22Rv1 (cell line): ENCODE results near the gene TSR1.

Experiments
- H3K27ac ChIP-seq: fragments of 450-650 bp; 2 replicates; pipeline ENCODE4 v1.5.1; 2017
- ZFX ChIP-seq: fragments of 450-650 bp; IDR thresholded peaks from 2 replicates; pipeline ENCODE4 v1.6.1; 2017; ENCODE audit warnings: antibody characterized with exemption, borderline replicate concordance
- TF ChIP-seq, protein P1 (sequence below): fragments of 450-650 bp; IDR thresholded peaks from 2 replicates; pipeline ENCODE4 v1.5.1; 2017; ENCODE audit warnings: mild to moderate bottlenecking

TSR1 gene

DNA sequence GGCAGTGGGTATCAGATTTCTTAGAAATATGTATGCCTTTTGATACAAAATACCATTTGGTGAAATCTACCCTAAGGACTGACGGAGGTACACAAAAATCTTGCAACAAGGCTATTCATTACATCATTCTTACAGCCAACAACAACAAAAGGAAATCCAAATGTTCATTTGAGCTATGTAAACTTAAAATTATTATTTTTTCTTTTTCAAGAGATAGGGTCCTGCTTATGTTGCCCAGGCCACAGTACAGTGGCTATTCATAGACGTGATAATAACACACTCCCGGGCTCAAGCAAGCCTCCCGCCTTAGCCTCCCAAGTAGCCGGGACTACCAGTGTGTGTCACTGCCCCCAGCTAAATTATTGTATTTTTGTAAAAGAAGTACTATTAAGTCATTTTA, 23.5 kb downstream of the TSR1 start:
- no peak overlapping the region for H3K27ac ChIP-seq
- no peak for TF ChIP-seq ZFX
- TF ChIP-seq, protein P1, sequence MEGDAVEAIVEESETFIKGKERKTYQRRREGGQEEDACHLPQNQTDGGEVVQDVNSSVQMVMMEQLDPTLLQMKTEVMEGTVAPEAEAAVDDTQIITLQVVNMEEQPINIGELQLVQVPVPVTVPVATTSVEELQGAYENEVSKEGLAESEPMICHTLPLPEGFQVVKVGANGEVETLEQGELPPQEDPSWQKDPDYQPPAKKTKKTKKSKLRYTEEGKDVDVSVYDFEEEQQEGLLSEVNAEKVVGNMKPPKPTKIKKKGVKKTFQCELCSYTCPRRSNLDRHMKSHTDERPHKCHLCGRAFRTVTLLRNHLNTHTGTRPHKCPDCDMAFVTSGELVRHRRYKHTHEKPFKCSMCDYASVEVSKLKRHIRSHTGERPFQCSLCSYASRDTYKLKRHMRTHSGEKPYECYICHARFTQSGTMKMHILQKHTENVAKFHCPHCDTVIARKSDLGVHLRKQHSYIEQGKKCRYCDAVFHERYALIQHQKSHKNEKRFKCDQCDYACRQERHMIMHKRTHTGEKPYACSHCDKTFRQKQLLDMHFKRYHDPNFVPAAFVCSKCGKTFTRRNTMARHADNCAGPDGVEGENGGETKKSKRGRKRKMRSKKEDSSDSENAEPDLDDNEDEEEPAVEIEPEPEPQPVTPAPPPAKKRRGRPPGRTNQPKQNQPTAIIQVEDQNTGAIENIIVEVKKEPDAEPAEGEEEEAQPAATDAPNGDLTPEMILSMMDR: no peak

DNA sequence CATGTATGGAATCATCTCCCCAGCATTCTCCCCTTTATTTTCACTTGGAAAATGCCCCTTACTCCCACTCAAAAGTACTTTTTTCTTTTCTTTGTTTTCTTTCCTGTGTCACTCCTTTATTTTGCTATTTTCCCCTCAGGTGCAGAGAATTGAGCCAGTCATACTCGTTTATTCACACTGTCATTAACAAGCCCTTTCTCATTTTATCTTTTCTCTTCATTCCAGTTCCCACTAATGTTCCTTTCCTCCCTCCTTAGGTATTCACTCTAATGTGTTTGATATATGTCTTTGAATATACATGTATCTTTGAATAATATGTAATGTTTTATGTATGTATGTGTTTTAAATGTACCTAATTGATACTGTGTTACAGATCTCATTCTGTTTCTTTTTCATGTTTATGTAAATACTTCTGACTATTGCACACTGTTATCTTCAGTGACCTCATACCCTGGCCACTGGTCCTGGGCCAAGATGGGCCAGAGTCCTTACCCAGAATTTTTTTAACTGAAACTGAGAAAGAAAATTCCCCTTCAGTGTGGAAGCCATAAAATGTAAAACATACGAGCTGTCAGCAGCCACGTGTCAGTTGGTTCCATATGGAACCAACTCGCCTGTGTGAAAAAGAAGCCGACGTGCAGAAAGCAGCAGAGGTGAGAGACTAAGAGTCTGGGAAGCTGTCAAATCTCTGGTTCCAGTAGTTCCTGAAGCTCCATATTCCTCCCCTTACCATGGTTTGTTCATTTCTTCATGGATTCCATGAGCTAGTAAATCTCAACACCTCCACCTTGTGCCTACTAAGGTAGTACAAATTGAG, 26.7 kb downstream of the TSR1 start:
- TF ChIP-seq ZFX: no peak
- TF ChIP-seq, protein P1: no peak
- peak overlapping the region; percentile 22 for H3K27ac ChIP-seq

DNA sequence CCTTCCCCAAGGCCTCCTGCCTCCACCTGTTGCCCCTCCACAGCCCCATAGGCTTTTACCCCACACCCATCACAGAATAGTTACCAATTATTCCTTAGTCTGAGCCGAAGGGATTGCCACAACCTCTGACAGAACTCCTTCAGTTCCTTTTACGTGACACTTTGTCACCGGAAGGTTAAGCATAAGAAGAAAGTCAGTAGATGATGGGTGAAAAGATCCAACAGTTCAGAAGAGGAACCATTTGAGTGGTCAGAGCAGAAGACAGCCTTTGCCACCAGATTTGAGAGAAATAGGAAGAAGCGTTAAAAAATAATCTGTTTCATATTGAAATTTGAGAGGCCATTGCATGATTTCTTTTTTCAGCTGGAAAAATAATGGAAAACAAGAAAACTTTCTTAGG, 31.3 kb downstream of the TSR1 start:
- TF ChIP-seq ZFX: no peak
- TF ChIP-seq, protein P1: no peak
- peak overlapping the region; percentile 90 for H3K27ac ChIP-seq

DNA sequence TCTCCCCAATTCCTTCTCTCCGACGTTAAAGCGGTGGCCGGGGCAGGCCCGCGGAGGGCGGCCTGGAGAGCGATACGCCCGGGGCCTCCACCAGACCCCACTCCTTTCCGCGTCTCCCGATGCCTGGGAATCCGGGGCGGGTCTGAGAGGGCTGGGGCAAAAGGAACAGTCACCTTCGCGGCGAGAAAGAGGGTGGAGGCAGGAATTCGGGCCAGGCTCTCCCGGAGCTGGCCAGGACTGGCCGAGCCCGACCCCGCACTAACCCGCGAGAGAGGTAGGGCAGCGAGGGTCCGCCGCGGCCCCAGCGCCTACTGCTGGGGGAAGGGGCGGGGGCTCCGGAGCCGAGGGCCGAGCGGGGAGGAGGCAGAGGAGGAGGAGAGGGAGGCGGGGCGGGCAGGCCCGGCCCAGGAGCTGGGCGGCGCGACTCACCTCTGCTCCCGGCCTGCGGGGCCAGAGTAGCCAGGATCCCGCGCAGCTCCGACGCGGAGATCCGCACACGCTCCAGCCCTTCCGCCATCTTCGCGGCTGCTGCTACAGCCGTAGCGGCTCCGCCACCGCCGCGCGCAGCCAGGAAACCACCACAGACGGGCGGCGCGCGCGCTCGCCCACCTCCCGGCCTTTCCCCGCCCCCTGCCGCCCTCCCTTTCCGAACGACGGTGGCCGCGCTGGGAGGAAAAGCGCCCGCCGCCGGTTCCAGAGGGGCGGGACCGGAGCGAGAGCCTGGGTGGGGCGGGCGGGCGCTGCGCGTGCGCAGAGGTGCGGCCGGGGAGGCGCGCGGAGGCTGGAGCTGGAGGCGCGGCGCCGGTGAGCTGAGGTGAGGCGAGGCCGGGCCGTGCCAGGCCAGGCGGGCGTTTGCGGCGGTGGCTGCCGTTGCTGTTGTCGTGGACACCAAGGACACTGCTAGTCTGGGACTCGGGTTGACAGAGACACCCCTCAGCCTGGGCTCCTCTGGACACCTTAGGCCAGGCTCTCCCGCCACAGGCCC, 32.8 kb downstream of the TSR1 start, which contains the start of the genes SMG6 and SRR:
Gene SMG6, minus strand, starts transcription at position 582 of the 985 bp plus-strand sequence. Its CDS starts 65 bp downstream, at position 517.
Gene SRR, plus strand, starts transcription at position 747 of the 985 bp plus-strand sequence. CDS start 11,611 bp downstream, outside the sequence.
- peak within 1 kb of the TSS; percentile 90 for H3K27ac ChIP-seq
- no peak for TF ChIP-seq ZFX
- TF ChIP-seq, protein P1: no peak

DNA sequence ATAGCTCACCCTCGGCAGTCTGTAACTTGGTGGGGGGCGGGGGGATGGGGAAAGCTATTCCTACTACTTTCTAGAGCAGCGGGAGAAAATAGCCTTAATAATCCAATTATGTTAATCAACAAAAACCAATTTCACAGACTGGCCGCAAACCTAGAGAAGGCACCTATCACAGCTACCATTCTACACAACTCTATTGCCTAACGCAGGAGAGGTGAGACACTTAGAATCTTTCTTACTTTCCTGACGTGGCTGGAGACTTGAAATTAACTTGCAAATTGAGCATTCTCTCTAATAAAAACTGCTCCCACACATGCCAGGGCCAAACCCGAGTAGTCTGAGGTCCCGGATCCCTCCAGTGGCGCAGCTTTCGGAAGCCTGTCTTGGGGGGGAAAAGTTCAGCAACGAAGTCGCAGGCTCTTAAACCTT, 33.5 kb downstream of the TSR1 start:
- peak overlapping the region; percentile 90 for H3K27ac ChIP-seq
- no peak for TF ChIP-seq ZFX
- TF ChIP-seq, protein P1: no peak

DNA sequence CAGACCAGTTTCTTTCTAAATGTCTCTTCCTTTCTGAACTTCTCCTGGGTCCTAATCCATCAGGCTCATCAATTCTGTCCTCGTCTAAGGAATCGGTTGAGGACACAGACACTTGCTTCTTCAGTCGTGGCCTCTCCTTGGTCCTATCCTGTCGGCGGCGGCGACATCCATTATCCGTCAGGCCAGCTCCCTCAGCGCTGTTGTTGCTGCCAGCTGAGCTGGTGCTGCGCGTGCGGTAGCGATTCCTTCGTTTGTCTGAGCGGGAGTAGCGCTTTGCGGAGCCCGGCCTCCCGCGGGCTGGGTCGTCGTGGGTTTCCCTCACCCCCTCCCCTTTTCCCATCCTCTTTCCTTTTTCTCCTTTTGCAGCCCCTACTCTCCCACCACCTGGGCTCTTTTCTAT, 36.5 kb downstream of the TSR1 start:
- TF ChIP-seq, protein P1: no peak
- TF ChIP-seq ZFX: no peak
- no peak overlapping the region for H3K27ac ChIP-seq
